GM10266 (cell line): ENCODE results near the gene JPH3.

Source experiments
- DNase-seq: peaks from one replicate; pipeline ENCODE4 v3.0.0; 2012; ENCODE audit errors: extremely low spot score
- CTCF ChIP-seq: IDR thresholded peaks from 2 replicates; pipeline ENCODE4 v1.5.1; 2012; ENCODE audit warnings: mild to moderate bottlenecking, low read depth; ENCODE audit not compliant: control insufficient read depth, insufficient read depth; ENCODE audit errors: missing control alignments

JPH3 gene

GRCh38 chr16:87586201-87586782 is 16.0 kb upstream of the JPH3 start:
- no peak for TF ChIP-seq CTCF
- no peak for DNase-seq

- no peak for DNase-seq
- TF ChIP-seq CTCF = no peak
Measured at GRCh38 chr16:87587636-87588035, 14.7 kb upstream of the JPH3 start.

- no peak for DNase-seq
- no peak for TF ChIP-seq CTCF
Measured at GRCh38 chr16:87592018-87592712, 10.1 kb upstream of the JPH3 start.

GRCh38 chr16:87593710-87594258 is 8.5 kb upstream of the JPH3 start:
- TF ChIP-seq CTCF = no peak
- no peak for DNase-seq

- no peak for TF ChIP-seq CTCF
- DNase-seq = no peak
Measured at GRCh38 chr16:87595712-87596111, 6.6 kb upstream of the JPH3 start.

GRCh38 chr16:87597324-87597830 is 4.9 kb upstream of the JPH3 start:
- DNase-seq = no peak
- no peak for TF ChIP-seq CTCF

- DNase-seq = no peak
- no peak for TF ChIP-seq CTCF
Measured at GRCh38 chr16:87598431-87598830, 3.9 kb upstream of the JPH3 start.
